Lower leg skin (tissue), 4 donors: ENCODE data around the gene BOK. TPM values are rescaled to one million over a fixed set of nuclear protein-coding genes. Genes with fewer than 3 reads are reported as not detected.
A peak's percentile ranks its signal among the peaks of the same experiment; 100 is the strongest.

Experiments
- DNase-seq, 2 donors: peaks; one replicate each; pipeline ENCODE4 v3.0.0-alpha.2; 2019; ENCODE audit warnings: low spot score in 2 of 2
- H3K4me3 ChIP-seq: fragments of 200-600 bp; sonication (generic); 2 replicates; pipeline ENCODE4 v1.5.1; 2017; ENCODE audit warnings: mild to moderate bottlenecking, low read depth; ENCODE audit not compliant: poor library complexity, severe bottlenecking
- POLR2A ChIP-seq, 2 donors: fragments of 450-650 bp; IDR thresholded peaks; one replicate each; pipeline ENCODE4 v1.6.1; 2016 to 2017; ENCODE audit warnings: antibody characterized with exemption in 2 of 2, mild to moderate bottlenecking in 1 of 2, moderate library complexity in 1 of 2
- WGBS, 2 donors: methylation state at CpG; one replicate each; pipeline ENCODE4 v1.1.5; 2018; 5-methylcytosine and 5-hydroxymethylcytosine counted together
- intact Hi-C: fragments of 100-400 bp; cut with DNase I; formaldehyde crosslinking; loops from one replicate; pipeline ENCODE4 v1.15.0; 2023; ENCODE audit warnings: low total_unique reads
- total RNA-seq, 4 donors: library from RNA; depleted of rRNA; stranded (reverse); fragments of >200 nt; gene quantifications; one replicate each; pipeline ENCODE4 v1.1.0, GENCODE V29; 2016
- TF ChIP-seq, protein P1 (sequence below), 3 donors: fragments of 450-650 bp; IDR thresholded peaks; one replicate each; pipeline ENCODE4 v1.5.1; 2016; ENCODE audit warnings: antibody characterized with exemption in 3 of 3, mild to moderate bottlenecking in 3 of 3, moderate library complexity in 2 of 3

Gene BOK
- total RNA-seq, 4 donors from 2014 or later: 44.2 to 59.9 (median 54.7) TPM

- no peak for DNase-seq
- no peak overlapping the region for H3K4me3 ChIP-seq
- intact Hi-C loops: no loop called here
- TF ChIP-seq, protein P1, sequence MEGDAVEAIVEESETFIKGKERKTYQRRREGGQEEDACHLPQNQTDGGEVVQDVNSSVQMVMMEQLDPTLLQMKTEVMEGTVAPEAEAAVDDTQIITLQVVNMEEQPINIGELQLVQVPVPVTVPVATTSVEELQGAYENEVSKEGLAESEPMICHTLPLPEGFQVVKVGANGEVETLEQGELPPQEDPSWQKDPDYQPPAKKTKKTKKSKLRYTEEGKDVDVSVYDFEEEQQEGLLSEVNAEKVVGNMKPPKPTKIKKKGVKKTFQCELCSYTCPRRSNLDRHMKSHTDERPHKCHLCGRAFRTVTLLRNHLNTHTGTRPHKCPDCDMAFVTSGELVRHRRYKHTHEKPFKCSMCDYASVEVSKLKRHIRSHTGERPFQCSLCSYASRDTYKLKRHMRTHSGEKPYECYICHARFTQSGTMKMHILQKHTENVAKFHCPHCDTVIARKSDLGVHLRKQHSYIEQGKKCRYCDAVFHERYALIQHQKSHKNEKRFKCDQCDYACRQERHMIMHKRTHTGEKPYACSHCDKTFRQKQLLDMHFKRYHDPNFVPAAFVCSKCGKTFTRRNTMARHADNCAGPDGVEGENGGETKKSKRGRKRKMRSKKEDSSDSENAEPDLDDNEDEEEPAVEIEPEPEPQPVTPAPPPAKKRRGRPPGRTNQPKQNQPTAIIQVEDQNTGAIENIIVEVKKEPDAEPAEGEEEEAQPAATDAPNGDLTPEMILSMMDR (IDR thresholded peaks at IDR 0.05): no peak
- TF ChIP-seq POLR2A (IDR thresholded peaks at IDR 0.05): no peak
These were observed 1.8 kb upstream of the BOK start for GRCh38 chr2:241556746-241557145.

DNA sequence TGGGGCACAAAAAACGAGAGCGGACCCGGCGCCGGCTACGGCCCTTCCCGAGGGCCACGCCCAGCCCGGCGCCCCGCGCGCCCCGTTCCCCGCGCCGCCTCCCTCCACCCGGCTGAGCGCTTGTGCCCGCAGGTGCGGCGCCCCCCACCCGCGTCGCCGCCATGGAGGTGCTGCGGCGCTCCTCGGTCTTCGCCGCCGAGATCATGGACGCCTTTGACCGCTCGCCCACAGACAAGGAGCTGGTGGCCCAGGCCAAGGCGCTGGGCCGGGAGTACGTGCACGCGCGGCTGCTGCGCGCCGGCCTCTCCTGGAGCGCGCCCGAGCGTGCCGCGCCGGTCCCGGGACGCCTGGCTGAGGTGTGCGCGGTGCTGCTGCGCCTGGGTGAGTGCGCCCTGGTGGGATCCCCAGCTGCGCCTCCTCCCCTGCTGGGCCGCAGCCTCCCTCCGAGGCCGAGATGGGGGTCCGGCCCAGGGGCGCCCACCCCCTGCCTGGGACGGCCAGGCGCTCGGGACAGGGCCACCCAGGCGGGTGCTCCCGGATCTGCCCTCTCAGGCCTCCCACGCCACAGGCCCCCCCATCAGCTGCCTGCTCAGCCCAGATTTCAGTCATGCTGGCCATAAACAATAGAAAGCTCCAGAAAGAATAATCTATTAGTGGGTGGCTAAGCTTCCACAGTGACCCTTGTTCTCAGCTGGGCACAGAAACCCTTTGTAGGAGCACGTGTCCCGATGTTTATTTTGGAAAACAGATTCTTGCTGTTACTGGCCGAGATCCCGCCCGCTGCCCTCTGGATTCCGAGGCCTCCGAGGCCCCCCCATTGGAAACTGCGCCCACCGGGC, 997 bp downstream of the BOK start:
- H3K4me3 ChIP-seq: peak overlapping the region; percentile 71
- no peak for DNase-seq
- WGBS, 2 donors: 13% methylated on average over 28 to 43 of the region's 78 CpGs
- TF ChIP-seq, protein P1 (IDR thresholded peaks at IDR 0.05): no peak
- no peak for TF ChIP-seq POLR2A (IDR thresholded peaks at IDR 0.05)
- intact Hi-C loops: no loop called here

GRCh38 chr2:241560162-241560882, 1.8 kb downstream of the BOK start:
- intact Hi-C loops: no loop called here
- DNase-seq: no peak
- H3K4me3 ChIP-seq: no peak overlapping the region
- 58 to 73% methylated on average over 15 to 18 of the region's 18 CpGs for WGBS, 2 donors
- TF ChIP-seq, protein P1 (IDR thresholded peaks at IDR 0.05): no peak
- TF ChIP-seq POLR2A (IDR thresholded peaks at IDR 0.05): no peak

DNA sequence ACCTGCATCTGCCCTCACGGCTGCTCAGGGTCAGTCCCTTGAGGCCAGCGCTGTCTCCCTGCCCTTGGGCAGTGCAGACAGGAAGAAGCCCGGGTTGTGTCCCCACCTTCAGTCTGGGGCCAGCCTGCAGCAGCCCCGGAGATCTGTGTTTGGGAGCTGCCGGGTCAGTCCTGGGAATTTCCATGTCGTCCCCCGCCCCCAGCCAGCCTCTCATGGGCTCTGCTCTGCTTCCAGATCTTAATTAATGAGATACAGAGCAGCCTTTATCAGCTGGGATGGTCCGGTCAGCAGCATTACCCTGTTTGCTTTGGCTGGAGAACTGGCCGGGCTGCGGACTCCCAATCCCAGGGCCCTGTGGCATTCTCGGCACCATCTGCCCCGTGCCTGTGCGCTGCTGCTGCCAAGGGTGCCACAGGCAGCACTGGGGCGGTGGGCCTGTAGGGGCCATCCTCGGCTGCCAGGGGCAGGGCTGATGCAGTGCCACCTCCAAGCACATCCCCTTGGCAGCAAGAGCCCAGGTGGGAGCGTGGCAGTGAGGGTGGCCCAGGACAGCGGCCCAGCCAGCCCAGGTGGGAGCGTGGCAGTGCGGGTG, 2.4 kb downstream of the BOK start:
- no peak for DNase-seq
- TF ChIP-seq, protein P1 (IDR thresholded peaks at IDR 0.05): no peak
- TF ChIP-seq POLR2A (IDR thresholded peaks at IDR 0.05): no peak
- WGBS, 2 donors: 46 to 50% methylated on average over 7 to 16 of the region's 19 CpGs
- H3K4me3 ChIP-seq: no peak overlapping the region
- intact Hi-C loops: no loop called here

DNA sequence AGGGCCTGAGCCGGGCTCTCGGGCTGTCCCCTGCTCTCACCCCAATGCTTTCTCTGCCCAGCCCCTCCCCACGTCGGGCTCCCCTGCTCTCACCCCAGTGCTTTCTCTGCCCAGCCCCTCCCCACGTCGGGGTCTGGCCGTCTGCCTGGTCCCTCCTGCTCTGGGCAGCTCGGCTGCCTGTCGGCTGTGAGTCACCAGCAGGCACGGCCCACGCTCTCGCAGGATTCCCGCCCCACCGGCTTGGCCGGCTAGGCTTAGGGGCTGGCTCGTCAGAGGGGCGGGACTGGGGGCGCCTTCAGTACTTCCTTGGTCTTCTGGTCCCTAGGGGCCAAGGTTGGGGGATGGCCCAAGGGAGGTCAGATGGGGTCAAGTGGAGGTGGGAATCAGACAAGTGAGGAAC, 3.3 kb downstream of the BOK start:
- DNase-seq: peak in 1 of 2 donors; percentile 47
- TF ChIP-seq, protein P1 (IDR thresholded peaks at IDR 0.05): no peak
- no peak for TF ChIP-seq POLR2A (IDR thresholded peaks at IDR 0.05)
- intact Hi-C loops: no loop called here
- no peak overlapping the region for H3K4me3 ChIP-seq
- WGBS, 2 donors: 50 to 60% methylated on average over 3 to 17 of the region's 18 CpGs
